ENCODE measurements around the gene PNRC2. TPM values are rescaled to one million over a fixed set of nuclear protein-coding genes. Genes with fewer than 3 reads are reported as not detected.

PNRC2 gene
- total and polyA plus RNA-seq, 2 of the 13 experiments (the other 11 are each of a cell fraction or from before 2014, with no cell fraction given): 74.9 to 97.5 TPM

GRCh38 chr1:23916209-23917131 lies 43.2 kb upstream of the PNRC2 start:
- Histone ChIP-seq H3K9ac (ENCODE audit: insufficient read depth, low read depth, low read length) (no peak overlapping the region), H3K4me2 (ENCODE audit: low read depth, low read length) (peak overlapping the region; percentile 48), H3K27ac (ENCODE audit: extremely low read length, insufficient read depth, low read length) (no peak overlapping the region), H3K27me3 (ENCODE audit: control insufficient read depth in 1 of 2, insufficient read depth in 2 of 2, low read length in 2 of 2) (peaks cover 2 to 9% of the 10 kb centered on the region in 2 experiments; a peak in 2 of 5 replicates), H3K4me3 (replicated peaks in 1 of 3; ENCODE audit: insufficient read depth in 1 of 3, low read depth in 2 of 3, low read length in 3 of 3) (no peak overlapping the region), H4K20me1 (ENCODE audit: insufficient read depth, low read length) (no peaks in the 10 kb centered on the region), H3K4me1 (ENCODE audit: insufficient read depth, low read length) (peaks cover 39% of the 10 kb centered on the region), H3K36me3 (replicated peaks in 1 of 2; ENCODE audit: control insufficient read depth in 1 of 2, insufficient read depth in 2 of 2, low read length in 2 of 2) (no peaks in the 10 kb centered on the region), H3K9me3 (ENCODE audit: low read length) (no peaks in the 10 kb centered on the region), H3K79me2 (ENCODE audit: insufficient read depth, low read length) (no peaks in the 10 kb centered on the region), H2AFZ (ENCODE audit: low read length) (no peak overlapping the region)
- ChIA-PET POLR2A (interaction anchor here (0.9 to 1.3 kb wide), 6 partner anchors 91 to 151 kb away, joined by 3 to 8 read pairs (median 4); partner anchors contain the start of genes HMGCL and PITHD1), CTCF (ENCODE audit: low intra/inter-chr PET ratio, low total read pairs) (interaction anchor here (1.4 to 1.8 kb wide), 3 partner anchors 48 to 144 kb away, joined by 3 to 14 read pairs (median 9); partner anchors contain the start of gene FUCA1)
- intact Hi-C loops (cut with micrococcal nuclease; ENCODE audit: unreplicated experiment) (loop anchor here (1.0 to 2.0 kb wide), 2 partner anchors 108 to 144 kb away; no protein-coding TSS in a partner anchor), in situ Hi-C loops (cut with HindIII; ENCODE audit: extremely low pct_ligation_motif_present, low pct_unique_long_range_greater_than_20kb) (loop anchor here (5.0 kb wide), 1 partner anchor 109 kb away; no protein-coding TSS in a partner anchor)
- ATAC-seq (peak; percentile 95), DNase-seq (ENCODE audit: low spot score) (peak; percentile 60), FAIRE-seq (peak; percentile 78)
- 31% methylated on average over 10 of the region's 12 CpGs for WGBS (ENCODE audit: low lambda C conversion rate)
- BruUV-seq (replicated peaks): no TSS peak
- TF ChIP-seq ARID4A (CRISPR knock-in tag; IDR thresholded peaks at IDR 0.05; ENCODE audit: borderline replicate concordance) (peak; percentile 21; the same call in 1 of the 2 replicates), ZNF549 (CRISPR knock-in tag; IDR thresholded peaks at IDR 0.05) (no peak), ZNF335 (CRISPR knock-in tag; IDR thresholded peaks at IDR 0.05) (no peak), ZNF546 (CRISPR knock-in tag; conservative IDR thresholded peaks at IDR 0.05) (no peak), SAP130 (CRISPR knock-in tag; IDR thresholded peaks at IDR 0.05; ENCODE audit: low read depth) (peak; percentile 57)
- TF ChIP-seq, protein P1, sequence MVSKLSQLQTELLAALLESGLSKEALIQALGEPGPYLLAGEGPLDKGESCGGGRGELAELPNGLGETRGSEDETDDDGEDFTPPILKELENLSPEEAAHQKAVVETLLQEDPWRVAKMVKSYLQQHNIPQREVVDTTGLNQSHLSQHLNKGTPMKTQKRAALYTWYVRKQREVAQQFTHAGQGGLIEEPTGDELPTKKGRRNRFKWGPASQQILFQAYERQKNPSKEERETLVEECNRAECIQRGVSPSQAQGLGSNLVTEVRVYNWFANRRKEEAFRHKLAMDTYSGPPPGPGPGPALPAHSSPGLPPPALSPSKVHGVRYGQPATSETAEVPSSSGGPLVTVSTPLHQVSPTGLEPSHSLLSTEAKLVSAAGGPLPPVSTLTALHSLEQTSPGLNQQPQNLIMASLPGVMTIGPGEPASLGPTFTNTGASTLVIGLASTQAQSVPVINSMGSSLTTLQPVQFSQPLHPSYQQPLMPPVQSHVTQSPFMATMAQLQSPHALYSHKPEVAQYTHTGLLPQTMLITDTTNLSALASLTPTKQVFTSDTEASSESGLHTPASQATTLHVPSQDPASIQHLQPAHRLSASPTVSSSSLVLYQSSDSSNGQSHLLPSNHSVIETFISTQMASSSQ (IDR thresholded peaks at IDR 0.05; ENCODE audit: low read depth): no peak
- TF ChIP-seq, protein P1 (CRISPR knock-in tag; IDR thresholded peaks at IDR 0.05; ENCODE audit: borderline replicate concordance): no peak
- TF ChIP-seq, protein P2, sequence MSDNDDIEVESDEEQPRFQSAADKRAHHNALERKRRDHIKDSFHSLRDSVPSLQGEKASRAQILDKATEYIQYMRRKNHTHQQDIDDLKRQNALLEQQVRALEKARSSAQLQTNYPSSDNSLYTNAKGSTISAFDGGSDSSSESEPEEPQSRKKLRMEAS (IDR thresholded peaks at IDR 0.05): 0 out of 2 replicates have a peak, but pooled peaks have one; percentile 24
- TF ChIP-seq, protein P3, sequence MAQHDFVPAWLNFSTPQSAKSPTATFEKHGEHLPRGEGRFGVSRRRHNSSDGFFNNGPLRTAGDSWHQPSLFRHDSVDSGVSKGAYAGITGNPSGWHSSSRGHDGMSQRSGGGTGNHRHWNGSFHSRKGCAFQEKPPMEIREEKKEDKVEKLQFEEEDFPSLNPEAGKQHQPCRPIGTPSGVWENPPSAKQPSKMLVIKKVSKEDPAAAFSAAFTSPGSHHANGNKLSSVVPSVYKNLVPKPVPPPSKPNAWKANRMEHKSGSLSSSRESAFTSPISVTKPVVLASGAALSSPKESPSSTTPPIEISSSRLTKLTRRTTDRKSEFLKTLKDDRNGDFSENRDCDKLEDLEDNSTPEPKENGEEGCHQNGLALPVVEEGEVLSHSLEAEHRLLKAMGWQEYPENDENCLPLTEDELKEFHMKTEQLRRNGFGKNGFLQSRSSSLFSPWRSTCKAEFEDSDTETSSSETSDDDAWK (CRISPR knock-in tag; IDR thresholded peaks at IDR 0.05): no peak
